IMR-90 (cell line): ENCODE results near the gene BGN. TPM values are rescaled to one million over a fixed set of nuclear protein-coding genes. Genes with fewer than 3 reads are reported as not detected.

ENCODE experiments used
- ATAC-seq: fragments of 200-7000 bp; cut with Tn5 transposase; 2 replicates; pipeline ENCODE4 v1.9.1; 2020; ENCODE audit warnings: low read depth, mild to moderate bottlenecking, moderate library complexity
- BruUV-seq: library from RNA; stranded (reverse); fragments of 400-500 nt; replicated peaks from 2 replicates; lab custom pipeline; 2021; lab: Mats Ljungman, UMichigan
- CTCF ChIA-PET: fragments of 300-600 bp; formaldehyde crosslinking; extraction: SDS; loops from one replicate; lab custom pipeline; 2021; ENCODE audit warnings: antibody characterized with exemption; lab: Yijun Ruan, JAX
- POLR2A ChIA-PET: fragments of 300-600 bp; sonication (Branson Sonifier 250); formaldehyde crosslinking; loops from one replicate; lab custom pipeline; 2022; ENCODE audit warnings: antibody characterized with exemption; ENCODE audit not compliant: unreplicated experiment; lab: Charles Lee
- DNase-seq: peaks from one replicate; pipeline ENCODE4 v3.0.0; 2013
- H2AFZ ChIP-seq: replicated peaks from 2 replicates; pipeline ENCODE3; 2013; ENCODE audit warnings: low read length, mild to moderate bottlenecking; ENCODE audit not compliant: poor library complexity
- H2AK5ac ChIP-seq: 2 replicates; pipeline ENCODE4 v1.6.1; 2013; ENCODE audit warnings: low read depth, low read length, inconsistent platforms
- H2AK9ac ChIP-seq: replicated peaks from 2 replicates; pipeline ENCODE3; 2013; ENCODE audit warnings: mild to moderate bottlenecking, low read depth, low read length, moderate library complexity; ENCODE audit not compliant: poor library complexity
- H2BK120ac ChIP-seq: 2 replicates; pipeline ENCODE4 v1.6.1; 2013; ENCODE audit warnings: low read depth, low read length, inconsistent platforms
- H2BK15ac ChIP-seq: 3 replicates; pipeline ENCODE4 v1.6.1; 2013; ENCODE audit warnings: low read depth, low read length, inconsistent platforms
- H2BK20ac ChIP-seq: 2 replicates; pipeline ENCODE4 v1.6.1; 2013; ENCODE audit warnings: low read depth, mild to moderate bottlenecking, inconsistent platforms, low read length, moderate library complexity
- H2BK5ac ChIP-seq: 2 replicates; pipeline ENCODE4 v1.6.1; 2013; ENCODE audit warnings: mild to moderate bottlenecking, low read depth, low read length, inconsistent platforms; ENCODE audit not compliant: poor library complexity, severe bottlenecking
- H3K14ac ChIP-seq: replicated peaks from 2 replicates; pipeline ENCODE4 v1.6.1; 2013; ENCODE audit warnings: low read depth, low read length, inconsistent platforms
- H3K18ac ChIP-seq: 2 replicates; pipeline ENCODE4 v1.6.1; 2013; ENCODE audit warnings: low read depth, low read length, control low read depth
- H3K23ac ChIP-seq: 2 replicates; pipeline ENCODE4 v1.6.1; 2013; ENCODE audit warnings: low read depth, low read length, inconsistent platforms
- H3K27ac ChIP-seq: 2 replicates; pipeline ENCODE4 v1.5.1; 2013; ENCODE audit warnings: mild to moderate bottlenecking, control low read depth, low read length; ENCODE audit not compliant: insufficient read depth
- H3K27me3 ChIP-seq: 2 replicates; pipeline ENCODE4 v1.6.1; 2013; ENCODE audit warnings: low read length; ENCODE audit not compliant: control insufficient read depth, insufficient read depth
- H3K36me3 ChIP-seq: 2 replicates; pipeline ENCODE4 v1.6.1; 2013; ENCODE audit warnings: low read length, mixed read lengths; ENCODE audit not compliant: control insufficient read depth, insufficient read depth
- H3K4ac ChIP-seq: 2 replicates; pipeline ENCODE4 v1.6.1; 2013; ENCODE audit warnings: low read depth, low read length, inconsistent platforms
- H3K4me1 ChIP-seq: 2 replicates; pipeline ENCODE4 v1.6.1; 2013; ENCODE audit warnings: low read length, mixed read lengths; ENCODE audit not compliant: control insufficient read depth, insufficient read depth
- H3K4me2 ChIP-seq: 2 replicates; pipeline ENCODE4 v1.6.1; 2013; ENCODE audit warnings: low read depth, mild to moderate bottlenecking, control low read depth, low read length, moderate library complexity
- H3K4me3 ChIP-seq: 2 replicates; pipeline ENCODE4 v1.5.1; 2013; ENCODE audit warnings: low read depth, mild to moderate bottlenecking, control low read depth, low read length, moderate library complexity; ENCODE audit not compliant: insufficient read depth
- H3K56ac ChIP-seq: 2 replicates; pipeline ENCODE4 v1.6.1; 2013; ENCODE audit warnings: low read length, inconsistent platforms; ENCODE audit not compliant: insufficient read depth; ENCODE audit errors: extremely low read depth
- H3K79me1 ChIP-seq, 2 experiments: 2 replicates each; pipeline ENCODE4 v1.6.1; 2013; ENCODE audit warnings: low read length in 2 of 2, inconsistent platforms in 1 of 2, low read depth in 1 of 2
- H3K9ac ChIP-seq: 2 replicates; pipeline ENCODE4 v1.6.1; 2013; ENCODE audit warnings: low read depth, low read length, control low read depth
- H3K9me1 ChIP-seq: 2 replicates; pipeline ENCODE4 v1.6.1; 2013; ENCODE audit warnings: low read length, inconsistent platforms; ENCODE audit not compliant: insufficient read depth
- H3K9me3 ChIP-seq: 2 replicates; pipeline ENCODE4 v1.6.1; 2013; ENCODE audit warnings: low read length; ENCODE audit not compliant: control insufficient read depth, insufficient read depth
- H4K20me1 ChIP-seq: 2 replicates; pipeline ENCODE4 v1.6.1; 2013; ENCODE audit warnings: low read length, inconsistent platforms; ENCODE audit not compliant: insufficient read depth
- H4K5ac ChIP-seq: 2 replicates; pipeline ENCODE4 v1.6.1; 2013; ENCODE audit warnings: mild to moderate bottlenecking, low read depth, low read length, control low read depth
- H4K8ac ChIP-seq, 2 experiments: 2 replicates each; pipeline ENCODE4 v1.6.1; 2013; ENCODE audit warnings: low read depth in 2 of 2, low read length in 2 of 2, control low read depth in 1 of 2, inconsistent platforms in 1 of 2
- H4K91ac ChIP-seq: 2 replicates; pipeline ENCODE4 v1.6.1; 2013; ENCODE audit warnings: low read depth, low read length, inconsistent platforms; ENCODE audit not compliant: insufficient read depth
- BHLHE40 ChIP-seq: fragments of 150-350 bp; IDR thresholded peaks from 2 replicates; pipeline ENCODE4 v1.6.1; 2016; ENCODE audit warnings: mild to moderate bottlenecking, low read depth, low read length
- CEBPB ChIP-seq: IDR thresholded peaks from 2 replicates; pipeline ENCODE4 v1.6.1; 2012; ENCODE audit warnings: low read depth, low read length, improper control_type of control experiment
- CHD1 ChIP-seq: IDR thresholded peaks from 2 replicates; pipeline ENCODE4 v1.6.1; 2012; ENCODE audit warnings: low read depth, low read length, improper control_type of control experiment
- FOS ChIP-seq: fragments of 150-350 bp; IDR thresholded peaks from 2 replicates; pipeline ENCODE4 v1.6.1; 2016; ENCODE audit warnings: low read depth, low read length
- MAFK ChIP-seq: IDR thresholded peaks from 2 replicates; pipeline ENCODE4 v1.6.1; 2012; ENCODE audit warnings: low read depth, low read length, improper control_type of control experiment
- MAZ ChIP-seq: IDR thresholded peaks from 2 replicates; pipeline ENCODE4 v1.6.1; 2012; ENCODE audit warnings: low read depth, mild to moderate bottlenecking, low read length, improper control_type of control experiment, moderate library complexity, borderline replicate concordance
- MXI1 ChIP-seq: IDR thresholded peaks from 2 replicates; pipeline ENCODE4 v1.6.1; 2012; ENCODE audit warnings: low read depth, mild to moderate bottlenecking, low read length, moderate library complexity, borderline replicate concordance
- NFE2L2 ChIP-seq: fragments of 150-350 bp; IDR thresholded peaks from 2 replicates; pipeline ENCODE4 v1.6.1; 2016; ENCODE audit warnings: low read depth, mild to moderate bottlenecking, low read length
- POLR2A ChIP-seq: IDR thresholded peaks from 2 replicates; pipeline ENCODE4 v1.6.1; 2012; ENCODE audit warnings: mild to moderate bottlenecking, low read depth, low read length
- RAD21 ChIP-seq: IDR thresholded peaks from 2 replicates; pipeline ENCODE4 v1.6.1; 2012; ENCODE audit warnings: low read length, improper control_type of control experiment
- RCOR1 ChIP-seq: IDR thresholded peaks from 2 replicates; pipeline ENCODE4 v1.6.1; 2012; ENCODE audit warnings: mild to moderate bottlenecking, low read length, improper control_type of control experiment; ENCODE audit not compliant: insufficient replicate concordance
- RFX5 ChIP-seq: IDR thresholded peaks from 2 replicates; pipeline ENCODE4 v1.8.0; 2012; ENCODE audit warnings: low read depth, mild to moderate bottlenecking, low read length, moderate library complexity
- SMC3 ChIP-seq: fragments of 150-350 bp; IDR thresholded peaks from 2 replicates; pipeline ENCODE4 v1.6.1; 2016; ENCODE audit warnings: low read depth, mild to moderate bottlenecking, antibody characterized with exemption, low read length, moderate library complexity
- WGBS, 2 experiments: methylation state at CpG; one replicate each; pipeline versions ENCODE4 v1.1.5 to v1.1.7; 2013; ENCODE audit warnings: missing lambda C conversion rate in 2 of 2; ENCODE audit not compliant: insufficient read length in 1 of 2; ENCODE audit errors: extremely low coverage in 2 of 2; 5-methylcytosine and 5-hydroxymethylcytosine counted together
- dilution Hi-C: fragments of 300-500 bp; cut with HindIII; formaldehyde crosslinking; loops from one replicate; pipeline ENCODE4 v1.14.3; 2018; ENCODE audit warnings: low sequenced_read_pairs; ENCODE audit not compliant: unreplicated experiment
- in situ Hi-C: fragments of 300-500 bp; cut with MboI; formaldehyde crosslinking; loops from 3 replicates; pipeline ENCODE4 v1.14.3; 2019; ENCODE audit warnings: low sequenced_read_pairs, inconsistent platforms, mixed read lengths
- intact Hi-C: fragments of 100-400 bp; cut with micrococcal nuclease; formaldehyde crosslinking; loops from 2 replicates; pipeline ENCODE4 v1.10.0; 2022
- polyA plus RNA-seq, 3 experiments: library from polyadenylated mRNA; depleted of rRNA; stranded (reverse); fragments of >200 nt; gene quantifications; 2 replicates each; pipeline ENCODE4 v1.2.3, GENCODE V29; 2012; ENCODE audit warnings: low replicate concordance in 1 of 3
- total RNA-seq: library from RNA; depleted of rRNA; stranded (reverse); fragments of >200 nt; gene quantifications from 2 replicates; pipeline ENCODE4 v1.2.3, GENCODE V29; 2012
- TF ChIP-seq, protein P1 (sequence below): fragments of 150-350 bp; IDR thresholded peaks from 2 replicates; pipeline ENCODE4 v1.6.1; 2016; ENCODE audit warnings: low read depth, mild to moderate bottlenecking, low read length, moderate library complexity, borderline replicate concordance
- TF ChIP-seq, protein P2 (sequence below): fragments of 150-350 bp; IDR thresholded peaks from 2 replicates; pipeline ENCODE4 v1.6.1; 2017; ENCODE audit warnings: mild to moderate bottlenecking, antibody characterized with exemption, low read length, low read depth
- TF ChIP-seq, protein P3 (sequence below): conservative IDR thresholded peaks from 2 replicates; pipeline ENCODE4 v1.5.1; 2012; ENCODE audit warnings: mild to moderate bottlenecking, low read depth, low read length, improper control_type of control experiment

The BGN gene
- total and polyA plus RNA-seq, 2 of the 4 experiments (the other 2 are of a cell fraction) = 11.3 to 298 TPM

GRCh38 chrX:153504445-153505016 is 9.8 kb downstream of the BGN start:
- no peak overlapping the region for H3K27ac ChIP-seq
- POLR2A ChIA-PET = no interaction called here
- H3K79me1 ChIP-seq = peaks cover 6 to 8% of the 10 kb centered on the region in 2 experiments; a peak in 3 of 4 replicates
- no peaks in the 10 kb centered on the region for H3K27me3 ChIP-seq
- H4K5ac ChIP-seq = no peak overlapping the region
- peaks cover 1% of the 10 kb centered on the region; the same call in 1 of the 2 replicates for H3K36me3 ChIP-seq
- dilution Hi-C loops = no loop called here
- BruUV-seq = no TSS peak
- no peaks in the 10 kb centered on the region; the same call in 1 of the 2 replicates for H3K9me3 ChIP-seq
- H3K9me1 ChIP-seq = no peaks in the 10 kb centered on the region
- H3K23ac ChIP-seq = no peak overlapping the region
- in situ Hi-C loops = no loop called here
- TF ChIP-seq RCOR1 (no peak), MXI1 (no peak), CHD1 (no peak), MAZ (no peak), CEBPB (no peak), NFE2L2 (no peak), MAFK (no peak), BHLHE40 (no peak), SMC3 (no peak), RAD21 (no peak), POLR2A (no peak), FOS (no peak), RFX5 (no peak)
- TF ChIP-seq, protein P1, sequence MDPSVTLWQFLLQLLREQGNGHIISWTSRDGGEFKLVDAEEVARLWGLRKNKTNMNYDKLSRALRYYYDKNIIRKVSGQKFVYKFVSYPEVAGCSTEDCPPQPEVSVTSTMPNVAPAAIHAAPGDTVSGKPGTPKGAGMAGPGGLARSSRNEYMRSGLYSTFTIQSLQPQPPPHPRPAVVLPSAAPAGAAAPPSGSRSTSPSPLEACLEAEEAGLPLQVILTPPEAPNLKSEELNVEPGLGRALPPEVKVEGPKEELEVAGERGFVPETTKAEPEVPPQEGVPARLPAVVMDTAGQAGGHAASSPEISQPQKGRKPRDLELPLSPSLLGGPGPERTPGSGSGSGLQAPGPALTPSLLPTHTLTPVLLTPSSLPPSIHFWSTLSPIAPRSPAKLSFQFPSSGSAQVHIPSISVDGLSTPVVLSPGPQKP = no peak
- TF ChIP-seq, protein P2, sequence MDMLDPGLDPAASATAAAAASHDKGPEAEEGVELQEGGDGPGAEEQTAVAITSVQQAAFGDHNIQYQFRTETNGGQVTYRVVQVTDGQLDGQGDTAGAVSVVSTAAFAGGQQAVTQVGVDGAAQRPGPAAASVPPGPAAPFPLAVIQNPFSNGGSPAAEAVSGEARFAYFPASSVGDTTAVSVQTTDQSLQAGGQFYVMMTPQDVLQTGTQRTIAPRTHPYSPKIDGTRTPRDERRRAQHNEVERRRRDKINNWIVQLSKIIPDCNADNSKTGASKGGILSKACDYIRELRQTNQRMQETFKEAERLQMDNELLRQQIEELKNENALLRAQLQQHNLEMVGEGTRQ = no peak
- TF ChIP-seq, protein P3, sequence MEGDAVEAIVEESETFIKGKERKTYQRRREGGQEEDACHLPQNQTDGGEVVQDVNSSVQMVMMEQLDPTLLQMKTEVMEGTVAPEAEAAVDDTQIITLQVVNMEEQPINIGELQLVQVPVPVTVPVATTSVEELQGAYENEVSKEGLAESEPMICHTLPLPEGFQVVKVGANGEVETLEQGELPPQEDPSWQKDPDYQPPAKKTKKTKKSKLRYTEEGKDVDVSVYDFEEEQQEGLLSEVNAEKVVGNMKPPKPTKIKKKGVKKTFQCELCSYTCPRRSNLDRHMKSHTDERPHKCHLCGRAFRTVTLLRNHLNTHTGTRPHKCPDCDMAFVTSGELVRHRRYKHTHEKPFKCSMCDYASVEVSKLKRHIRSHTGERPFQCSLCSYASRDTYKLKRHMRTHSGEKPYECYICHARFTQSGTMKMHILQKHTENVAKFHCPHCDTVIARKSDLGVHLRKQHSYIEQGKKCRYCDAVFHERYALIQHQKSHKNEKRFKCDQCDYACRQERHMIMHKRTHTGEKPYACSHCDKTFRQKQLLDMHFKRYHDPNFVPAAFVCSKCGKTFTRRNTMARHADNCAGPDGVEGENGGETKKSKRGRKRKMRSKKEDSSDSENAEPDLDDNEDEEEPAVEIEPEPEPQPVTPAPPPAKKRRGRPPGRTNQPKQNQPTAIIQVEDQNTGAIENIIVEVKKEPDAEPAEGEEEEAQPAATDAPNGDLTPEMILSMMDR = no peak
- no peak overlapping the region for H2BK20ac ChIP-seq
- WGBS, 2 experiments = 79% methylated on average over 7 of the region's 26 CpGs; no CpG with 5 or more reads in 1 of the 2 experiments
- intact Hi-C loops = no loop called here
- no peak overlapping the region for H2AK9ac ChIP-seq
- no peak overlapping the region for H4K91ac ChIP-seq
- H2BK5ac ChIP-seq = no peak overlapping the region
- H3K14ac ChIP-seq = no peak overlapping the region
- H2BK120ac ChIP-seq = no peak overlapping the region
- CTCF ChIA-PET = no interaction called here
- no peak overlapping the region for H3K4ac ChIP-seq
- H4K20me1 ChIP-seq = peaks cover 6% of the 10 kb centered on the region
- H3K4me1 ChIP-seq = no peaks in the 10 kb centered on the region
- H2BK15ac ChIP-seq = no peak overlapping the region
- H2AK5ac ChIP-seq = no peak overlapping the region
- H3K56ac ChIP-seq = no peak overlapping the region
- no peak overlapping the region for H4K8ac ChIP-seq
- DNase-seq (no peak), ATAC-seq (no peak)
- no peak overlapping the region for H2AFZ ChIP-seq
- H3K9ac ChIP-seq = no peak overlapping the region
- no peak overlapping the region for H3K4me2 ChIP-seq
- no peak overlapping the region for H3K4me3 ChIP-seq
- H3K18ac ChIP-seq = no peak overlapping the region
